ENCODE results near the gene GNB1L. TPM values are rescaled to one million over a fixed set of nuclear protein-coding genes. Genes with fewer than 3 reads are reported as not detected.

GNB1L gene
- total RNA-seq, 2 donors from 2014 or later = 5.6 to 12.0 TPM

- no peaks in the 10 kb centered on the region for H3K36me3 ChIP-seq
- DNase-seq (ENCODE audit: low spot score) = no peak
- no peaks in the 10 kb centered on the region for H3K9me3 ChIP-seq
- intact Hi-C loops (cut with DNase I) = no loop called here
- H3K27me3 ChIP-seq (replicated peaks; ENCODE audit: insufficient read depth) = no peaks in the 10 kb centered on the region
- WGBS = 95% methylated on average over 9 of the region's 9 CpGs
- H3K4me1 ChIP-seq (replicated peaks) = no peaks in the 10 kb centered on the region
- H3K27ac ChIP-seq = no peak overlapping the region
- H3K4me3 ChIP-seq = no peak overlapping the region
- TF ChIP-seq POLR2AphosphoS5 (IDR thresholded peaks at IDR 0.05) (no peak), CTCF (IDR thresholded peaks at IDR 0.05) (no peak), POLR2A (IDR thresholded peaks at IDR 0.05) (no peak)
These were observed 66.9 kb downstream of the GNB1L start for GRCh38 chr22:19787849-19788141.

GRCh38 chr22:19786959-19787848 lies 67.5 kb downstream of the GNB1L start:
- Histone ChIP-seq H3K4me3 (no peak overlapping the region), H3K27ac (no peak overlapping the region), H3K27me3 (replicated peaks; ENCODE audit: insufficient read depth) (no peaks in the 10 kb centered on the region), H3K9me3 (no peaks in the 10 kb centered on the region), H3K36me3 (no peaks in the 10 kb centered on the region), H3K4me1 (replicated peaks) (no peaks in the 10 kb centered on the region)
- intact Hi-C loops (cut with DNase I) = no loop called here
- TF ChIP-seq CTCF (IDR thresholded peaks at IDR 0.05) (no peak), POLR2AphosphoS5 (IDR thresholded peaks at IDR 0.05) (no peak), POLR2A (IDR thresholded peaks at IDR 0.05) (no peak)
- no peak for DNase-seq (ENCODE audit: low spot score)
- 94% methylated on average over 28 of the region's 28 CpGs for WGBS

- intact Hi-C loops (cut with DNase I) = no loop called here
- Histone ChIP-seq H3K9me3 (no peaks in the 10 kb centered on the region), H3K36me3 (no peaks in the 10 kb centered on the region), H3K27me3 (replicated peaks; ENCODE audit: insufficient read depth) (no peaks in the 10 kb centered on the region), H3K4me3 (no peak overlapping the region), H3K27ac (no peak overlapping the region), H3K4me1 (replicated peaks) (no peaks in the 10 kb centered on the region)
- 77% methylated on average over 5 of the region's 6 CpGs for WGBS
- TF ChIP-seq POLR2A (IDR thresholded peaks at IDR 0.05) (no peak), POLR2AphosphoS5 (IDR thresholded peaks at IDR 0.05) (no peak), CTCF (IDR thresholded peaks at IDR 0.05) (no peak)
- no peak for DNase-seq (ENCODE audit: low spot score)
These were observed 68.4 kb downstream of the GNB1L start for GRCh38 chr22:19786264-19786585.

- no peak for DNase-seq (ENCODE audit: low spot score)
- Histone ChIP-seq H3K27ac (no peak overlapping the region), H3K4me1 (replicated peaks) (no peaks in the 10 kb centered on the region), H3K27me3 (replicated peaks; ENCODE audit: insufficient read depth) (no peaks in the 10 kb centered on the region), H3K9me3 (no peaks in the 10 kb centered on the region), H3K36me3 (no peaks in the 10 kb centered on the region), H3K4me3 (no peak overlapping the region)
- TF ChIP-seq CTCF (IDR thresholded peaks at IDR 0.05) (no peak), POLR2AphosphoS5 (IDR thresholded peaks at IDR 0.05) (no peak), POLR2A (IDR thresholded peaks at IDR 0.05) (no peak)
- WGBS = 86% methylated on average over 22 of the region's 22 CpGs
- intact Hi-C loops (cut with DNase I) = no loop called here
These were observed 69.0 kb downstream of the GNB1L start for GRCh38 chr22:19785461-19786263.

Measured in prostate gland (tissue), 2 donors.